GM18519 (cell line): ENCODE data around the gene CUL5.
A peak's percentile ranks its signal among the peaks of the same experiment; 100 is the strongest.

Experiments
- ATAC-seq: cut with Tn5 transposase; IDR thresholded peaks from one replicate; pipeline ENCODE4 v1.9.1; 2021; ENCODE audit warnings: mild to moderate bottlenecking, moderate library complexity; ENCODE audit not compliant: unreplicated experiment, low FRiP score

The CUL5 gene

GRCh38 chr11:108008656-108009496 lies at the start of gene CUL5:
CUL5 (plus strand) TSS chr11:108008898; CDS start chr11:108009349, 451 bp downstream.
- peak; percentile 77 for ATAC-seq

- no peak for ATAC-seq
These were observed 47.2 kb upstream of the CUL5 start for GRCh38 chr11:107961480-107961879.

GRCh38 chr11:107962181-107962580 lies 46.5 kb upstream of the CUL5 start:
- ATAC-seq, result no peak

- ATAC-seq, result no peak
These were observed 45.6 kb upstream of the CUL5 start for GRCh38 chr11:107963091-107963490.

GRCh38 chr11:107969219-107969618 lies 39.5 kb upstream of the CUL5 start:
- ATAC-seq, result no peak

GRCh38 chr11:107970049-107970448 lies 38.6 kb upstream of the CUL5 start:
- ATAC-seq, result no peak

DNA sequence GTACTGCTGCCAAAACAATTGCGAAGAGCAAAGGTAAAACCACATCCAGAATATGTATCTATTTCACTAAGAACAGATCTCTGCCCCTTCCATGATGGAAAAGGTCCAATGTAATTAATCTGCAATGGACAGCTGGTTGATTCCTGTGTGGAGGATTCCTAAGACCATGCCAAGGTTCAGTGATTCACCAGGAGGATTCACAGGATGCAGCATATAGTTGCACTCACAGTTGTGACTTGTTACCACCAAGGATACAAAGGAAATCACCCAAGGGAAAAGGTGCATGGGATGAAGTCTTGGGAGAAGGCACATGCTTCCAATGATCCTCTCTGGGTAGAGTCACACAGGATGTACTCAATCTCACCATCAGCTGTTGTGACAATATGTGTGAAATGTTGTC lies 35.1 kb upstream of the CUL5 start:
- ATAC-seq, result no peak

- no peak for ATAC-seq
These were observed 20.1 kb upstream of the CUL5 start for GRCh38 chr11:107988397-107989158.

DNA sequence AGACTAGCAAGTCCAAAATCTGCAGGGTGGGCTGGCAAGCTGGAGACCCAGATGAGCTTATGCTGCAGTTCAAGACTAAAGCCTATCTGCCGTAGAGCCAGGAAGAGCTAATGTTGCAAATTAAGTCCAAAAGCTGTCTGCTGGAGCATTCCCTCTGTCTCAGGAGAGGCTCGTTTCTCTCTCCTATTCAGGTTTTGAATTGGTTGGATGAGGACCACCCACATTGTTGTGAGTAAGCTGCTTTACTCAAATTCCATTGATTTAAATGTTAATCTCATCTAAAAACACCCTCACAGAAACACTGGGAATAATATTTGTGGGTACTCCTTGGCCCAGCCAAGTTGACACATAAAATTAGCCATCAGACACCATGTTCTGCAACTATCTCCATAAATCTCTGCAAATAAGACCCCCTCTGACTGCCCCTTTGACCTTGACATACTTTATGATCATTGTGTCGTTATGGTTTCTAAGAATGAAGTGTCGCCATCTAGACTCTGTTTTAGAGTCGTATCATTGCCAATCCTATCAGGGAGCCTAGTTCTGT lies 16.8 kb upstream of the CUL5 start:
- ATAC-seq, result no peak

- ATAC-seq, result no peak
These were observed 12.5 kb upstream of the CUL5 start for GRCh38 chr11:107996006-107996776.

GRCh38 chr11:107998761-107999160 lies 9.9 kb upstream of the CUL5 start:
- ATAC-seq, result no peak

DNA sequence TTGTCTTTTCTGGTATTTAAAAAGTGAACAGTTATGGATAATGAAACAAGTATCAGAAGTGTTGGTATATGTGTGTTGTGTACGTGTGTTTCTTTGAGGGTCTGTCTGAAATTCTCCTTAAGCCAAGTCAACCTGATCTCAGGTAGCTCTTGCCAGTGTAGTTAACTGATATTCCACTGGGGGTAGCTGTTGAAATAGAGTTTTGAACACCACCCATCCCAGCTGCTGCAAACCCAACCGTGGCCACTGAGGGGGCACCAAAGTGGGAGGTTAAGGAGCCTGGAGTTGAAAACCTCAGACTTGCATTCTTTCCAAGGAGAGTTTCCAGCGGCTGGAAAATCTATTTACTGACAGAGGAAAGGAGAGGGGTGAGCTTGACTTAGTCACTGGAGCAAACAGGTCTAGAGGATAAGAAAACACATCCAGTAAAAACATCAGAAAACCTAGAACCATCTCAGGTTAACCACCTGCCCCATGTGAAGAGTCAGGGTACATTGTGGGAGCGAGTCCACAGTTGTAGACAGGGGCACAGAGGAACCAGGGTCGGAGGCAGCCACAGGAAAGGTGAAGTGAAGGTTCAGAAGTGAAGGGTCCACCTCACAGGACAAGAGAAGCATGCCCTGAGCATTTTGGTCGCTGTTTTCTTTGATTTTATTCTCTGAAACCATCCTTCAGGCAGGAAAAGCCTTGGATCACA lies 8.8 kb upstream of the CUL5 start:
- peak; percentile 84 for ATAC-seq

DNA sequence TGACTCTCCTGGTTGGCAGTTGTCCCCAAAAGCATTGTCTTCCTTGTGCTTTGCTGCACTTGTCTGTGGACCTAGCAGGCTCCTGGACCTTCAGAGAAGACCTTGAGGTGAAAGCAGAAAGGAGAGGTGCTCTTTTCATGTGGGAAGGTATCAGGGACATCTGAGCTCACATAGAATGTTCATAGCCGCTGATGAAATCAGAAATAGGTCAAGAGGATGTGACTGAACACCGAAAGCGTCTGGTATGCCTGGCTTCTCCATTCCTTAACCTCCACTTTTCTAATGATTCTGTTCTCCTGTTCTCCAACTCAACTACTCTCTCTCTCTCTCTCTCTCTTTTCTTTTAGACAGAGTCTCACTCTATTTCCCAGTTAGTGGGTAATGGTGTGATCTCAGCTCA lies 6.2 kb upstream of the CUL5 start:
- ATAC-seq, result no peak

- no peak for ATAC-seq
These were observed 5.1 kb upstream of the CUL5 start for GRCh38 chr11:108003623-108004022.

DNA sequence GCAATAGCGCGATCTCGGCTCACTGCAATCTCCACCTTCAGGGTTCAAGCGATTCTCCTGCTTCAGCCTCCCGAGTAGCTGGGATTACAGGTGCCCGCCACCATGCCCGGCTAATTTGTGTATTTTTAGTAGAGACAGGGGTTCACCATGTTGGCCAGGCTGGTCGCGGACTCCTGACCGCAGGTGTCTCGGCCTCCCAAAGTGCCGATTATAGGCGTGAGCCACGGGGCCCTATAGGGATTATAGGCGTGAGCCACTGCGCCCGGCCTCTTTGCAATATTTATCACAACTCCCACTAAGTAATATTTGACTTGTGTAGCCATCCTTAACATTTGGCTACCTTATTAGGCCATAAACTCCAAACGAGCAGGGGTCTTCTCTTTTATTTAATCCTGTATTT lies 879 bp upstream of the CUL5 start:
- ATAC-seq, result no peak

DNA sequence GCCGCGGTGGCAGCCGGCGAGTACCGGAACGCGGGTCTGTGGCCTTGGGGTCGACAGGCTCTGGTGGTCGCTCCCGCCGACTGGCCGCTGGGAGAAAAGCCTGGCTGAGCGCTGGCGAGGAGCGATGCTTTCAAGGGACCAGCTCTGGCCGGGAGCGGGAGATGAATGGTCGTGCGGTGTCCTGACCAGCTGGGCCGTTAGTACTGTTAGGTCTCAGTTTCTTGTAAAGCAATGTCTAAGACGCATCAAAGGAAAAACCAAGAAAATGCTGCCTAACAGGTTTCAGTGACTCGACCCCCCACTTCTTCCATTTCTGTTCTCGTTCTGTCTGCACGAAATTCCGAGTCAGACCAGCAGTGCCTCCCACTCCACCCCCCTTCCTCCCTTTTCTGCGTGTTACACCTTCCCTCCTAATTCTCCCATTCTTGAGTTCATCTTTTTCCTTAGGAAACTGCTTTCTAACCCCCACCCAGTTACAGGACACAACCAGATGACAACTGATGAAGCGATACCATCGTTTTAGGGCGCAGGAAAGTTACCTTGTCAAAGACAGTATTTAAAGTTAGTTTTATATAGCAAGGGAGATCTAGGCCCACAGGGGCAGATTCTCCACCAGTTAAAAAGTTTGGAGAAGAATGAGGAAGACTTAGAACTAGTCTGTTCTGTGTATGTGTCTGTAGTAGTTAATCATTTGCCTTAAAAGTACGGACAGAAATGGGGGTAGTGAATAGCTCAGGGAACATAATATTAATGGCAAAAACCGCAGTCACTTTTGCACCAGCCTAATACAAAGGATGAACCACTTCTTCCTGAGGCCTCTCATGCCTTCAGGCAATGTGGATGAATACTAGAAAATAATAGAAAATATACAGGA lies 1.0 kb downstream of the CUL5 start:
- no peak for ATAC-seq

DNA sequence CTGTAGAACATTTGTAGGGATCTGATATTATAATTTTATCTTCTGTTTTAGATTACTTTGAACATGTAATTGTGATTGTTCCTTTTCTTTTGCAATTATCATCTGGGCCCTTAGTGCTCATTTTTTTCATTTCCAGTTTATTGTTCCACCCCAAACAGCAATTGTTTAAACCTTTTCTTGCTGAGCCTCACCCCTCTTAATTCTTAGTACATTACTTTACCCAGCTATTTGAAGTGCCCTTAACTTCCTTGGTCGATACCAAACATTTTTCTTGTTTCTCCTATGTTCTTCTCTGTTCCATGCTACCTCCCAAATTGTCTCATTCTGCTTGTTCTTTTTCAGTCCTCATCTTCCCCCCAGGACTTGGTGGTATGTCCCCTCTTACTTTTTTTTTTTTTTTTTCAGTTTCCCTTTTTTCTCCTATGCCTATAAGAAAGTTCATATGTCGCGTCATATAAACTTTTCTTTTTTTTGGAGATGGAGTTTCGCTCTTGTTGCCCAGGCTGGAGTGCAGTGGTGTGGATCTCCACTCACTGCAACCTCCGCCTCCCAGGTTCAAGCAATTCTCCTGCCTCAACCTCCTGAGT lies 3.5 kb downstream of the CUL5 start:
- ATAC-seq, result no peak

- no peak for ATAC-seq
These were observed 7.9 kb downstream of the CUL5 start for GRCh38 chr11:108016647-108017046.

DNA sequence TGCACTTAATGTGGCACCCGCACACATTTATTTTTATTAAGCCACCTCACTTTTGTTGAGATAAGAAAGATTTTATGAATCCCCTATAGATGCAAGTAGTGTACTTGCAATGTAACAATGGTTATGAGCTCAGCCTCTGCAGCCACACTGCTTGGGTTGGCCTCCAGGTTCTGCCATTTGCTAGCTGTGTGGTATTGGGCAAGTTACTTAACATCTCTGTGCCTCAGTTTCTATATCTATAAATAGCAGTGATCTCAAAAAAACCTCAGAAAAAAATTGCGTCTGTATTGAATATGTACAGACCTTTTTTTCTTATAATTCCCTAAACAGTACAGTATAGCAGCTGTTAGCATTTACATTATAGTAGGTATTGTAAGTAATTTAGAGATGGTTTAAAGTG lies 10.0 kb downstream of the CUL5 start:
- no peak for ATAC-seq
